ENCODE measurements around the gene CRMP1. TPM values are rescaled to one million over a fixed set of nuclear protein-coding genes. Genes with fewer than 3 reads are reported as not detected.

The CRMP1 gene
- total and polyA plus RNA-seq, 8 donors, result 5.2 to 76.2 (median 64.0) TPM

DNA sequence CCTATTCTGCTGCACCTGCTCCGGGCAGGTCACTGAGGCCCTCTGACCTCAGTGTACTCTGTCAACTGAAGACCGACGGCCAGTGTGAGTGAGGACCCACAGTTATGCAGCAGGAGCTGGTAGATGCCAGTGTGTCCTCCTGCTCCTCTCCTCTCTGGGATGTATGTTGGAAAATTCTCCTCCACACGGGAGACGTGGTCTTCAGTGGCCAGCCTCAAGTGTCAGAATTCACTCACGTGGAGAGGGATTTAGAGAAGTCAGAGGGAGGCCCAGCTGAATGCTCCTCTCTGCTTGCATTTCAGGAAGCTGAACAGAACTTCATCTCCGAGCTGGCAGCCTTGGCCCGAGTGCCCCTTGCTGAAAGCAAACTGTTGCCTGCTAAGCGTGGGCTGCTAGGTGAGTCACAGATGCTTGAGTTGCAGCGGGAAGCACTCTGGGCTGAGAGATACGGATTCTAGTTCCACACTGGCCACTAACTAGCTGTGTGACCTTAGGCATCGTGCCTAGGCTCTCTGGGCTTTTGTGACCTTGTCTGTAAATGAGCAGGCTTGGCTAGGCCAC, 83.6 kb downstream of the CRMP1 start:
- Histone ChIP-seq H3K36me3 (peaks cover 0 to 44% of the 10 kb centered on the region in 2 donors), H3K27me3 (no peaks in the 10 kb centered on the region), H3K4me3 (no peak overlapping the region), H3K4me1 (no peaks in the 10 kb centered on the region), H3K27ac (no peak overlapping the region), H3K9me3 (no peaks in the 10 kb centered on the region)
- ATAC-seq, result no peak
- intact Hi-C loops (cut with DNase I), result no loop called here
- TF ChIP-seq, protein P1, sequence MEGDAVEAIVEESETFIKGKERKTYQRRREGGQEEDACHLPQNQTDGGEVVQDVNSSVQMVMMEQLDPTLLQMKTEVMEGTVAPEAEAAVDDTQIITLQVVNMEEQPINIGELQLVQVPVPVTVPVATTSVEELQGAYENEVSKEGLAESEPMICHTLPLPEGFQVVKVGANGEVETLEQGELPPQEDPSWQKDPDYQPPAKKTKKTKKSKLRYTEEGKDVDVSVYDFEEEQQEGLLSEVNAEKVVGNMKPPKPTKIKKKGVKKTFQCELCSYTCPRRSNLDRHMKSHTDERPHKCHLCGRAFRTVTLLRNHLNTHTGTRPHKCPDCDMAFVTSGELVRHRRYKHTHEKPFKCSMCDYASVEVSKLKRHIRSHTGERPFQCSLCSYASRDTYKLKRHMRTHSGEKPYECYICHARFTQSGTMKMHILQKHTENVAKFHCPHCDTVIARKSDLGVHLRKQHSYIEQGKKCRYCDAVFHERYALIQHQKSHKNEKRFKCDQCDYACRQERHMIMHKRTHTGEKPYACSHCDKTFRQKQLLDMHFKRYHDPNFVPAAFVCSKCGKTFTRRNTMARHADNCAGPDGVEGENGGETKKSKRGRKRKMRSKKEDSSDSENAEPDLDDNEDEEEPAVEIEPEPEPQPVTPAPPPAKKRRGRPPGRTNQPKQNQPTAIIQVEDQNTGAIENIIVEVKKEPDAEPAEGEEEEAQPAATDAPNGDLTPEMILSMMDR (IDR thresholded peaks at IDR 0.05), result no peak
- DNase-seq, result peak in 1 of 4 donors; percentile 49

DNA sequence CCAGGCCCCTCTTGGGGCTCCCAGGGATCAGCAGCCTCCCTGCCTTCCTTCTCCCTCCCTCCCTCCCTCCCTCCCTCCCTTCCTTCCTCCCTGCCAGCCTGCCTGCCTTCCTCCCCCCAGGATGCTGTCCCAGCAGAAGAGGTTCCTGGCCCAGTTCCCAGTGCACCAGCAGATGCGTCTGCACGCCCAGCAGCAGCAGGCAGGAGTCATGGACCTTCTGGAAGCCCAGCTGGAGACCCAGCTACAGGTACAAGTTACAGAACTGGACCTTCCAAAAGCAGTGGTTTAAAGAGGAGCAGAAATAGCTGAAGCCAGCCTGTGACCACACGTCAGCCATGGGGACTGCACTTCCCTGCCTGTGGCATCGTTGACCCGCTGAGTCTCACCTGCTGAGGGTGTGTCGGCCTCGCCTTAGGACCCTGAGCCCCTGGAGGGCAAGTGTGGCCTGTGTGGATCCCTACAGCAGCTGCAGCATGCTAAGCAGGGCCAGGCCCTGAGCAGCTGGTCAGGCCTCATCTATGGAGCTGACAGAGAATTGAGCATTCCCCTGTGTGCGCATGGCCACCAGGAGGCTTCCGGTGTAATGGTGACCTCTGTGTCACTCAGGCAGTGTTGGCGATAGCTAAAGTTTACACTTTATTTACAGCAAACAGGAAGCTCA, 84.7 kb downstream of the CRMP1 start:
- Histone ChIP-seq H3K4me1 (no peaks in the 10 kb centered on the region), H3K9me3 (no peaks in the 10 kb centered on the region), H3K36me3 (peaks cover 0 to 44% of the 10 kb centered on the region in 2 donors), H3K4me3 (no peak overlapping the region), H3K27me3 (no peaks in the 10 kb centered on the region), H3K27ac (no peak overlapping the region)
- intact Hi-C loops (cut with DNase I), result no loop called here
- ATAC-seq (no peak), DNase-seq (peak in 1 of 4 donors; percentile 48)
- TF ChIP-seq, protein P1 (IDR thresholded peaks at IDR 0.05), result no peak

DNA sequence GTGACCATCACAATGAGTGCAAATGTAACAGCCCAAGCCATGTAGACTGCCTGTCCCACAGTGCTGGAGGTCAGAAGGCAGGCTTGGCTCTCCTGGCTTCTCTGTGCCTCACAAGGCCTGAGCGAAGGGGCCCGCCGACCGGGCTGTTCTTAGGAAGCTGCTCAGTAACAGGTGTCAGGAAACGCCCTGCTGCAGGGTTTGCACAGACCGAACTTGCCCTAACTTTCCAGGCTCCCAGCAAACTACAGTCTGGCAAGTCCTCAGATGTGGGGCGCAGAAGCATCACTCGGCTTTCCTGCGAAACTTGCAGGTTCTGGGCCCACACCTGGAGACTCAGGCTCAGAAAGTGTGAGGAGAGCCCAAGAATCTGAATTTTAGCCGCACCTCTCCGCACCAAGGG, 87.6 kb downstream of the CRMP1 start:
- no peak for DNase-seq
- TF ChIP-seq, protein P1 (IDR thresholded peaks at IDR 0.05), result no peak
- no peaks in the 10 kb centered on the region for H3K4me1 ChIP-seq
- H3K36me3 ChIP-seq, result peaks cover 0 to 32% of the 10 kb centered on the region in 2 donors
- H3K27ac ChIP-seq, result no peak overlapping the region
- H3K27me3 ChIP-seq, result no peaks in the 10 kb centered on the region
- no peak overlapping the region for H3K4me3 ChIP-seq
- no peak for ATAC-seq
- H3K9me3 ChIP-seq, result no peaks in the 10 kb centered on the region
- intact Hi-C loops (cut with DNase I), result no loop called here

DNA sequence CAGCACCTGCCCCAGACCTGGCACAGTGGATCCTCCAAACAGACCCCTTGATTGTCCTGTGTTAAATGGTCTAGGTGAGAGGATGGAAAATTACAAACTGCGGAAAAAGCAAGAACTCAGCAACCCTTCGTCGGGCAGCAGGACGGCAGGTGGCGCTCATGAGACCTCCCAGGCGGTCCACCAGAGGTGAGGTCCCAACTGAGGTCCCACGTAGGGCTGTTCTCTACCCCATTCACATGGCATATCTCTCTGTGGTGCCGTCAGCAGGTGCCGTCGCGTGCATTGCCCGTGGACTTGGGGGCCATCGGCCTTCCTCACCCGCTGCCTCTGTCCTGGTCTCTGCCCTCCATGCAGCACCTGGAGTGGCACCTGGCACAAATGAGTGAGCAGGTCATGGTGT, 88.2 kb downstream of the CRMP1 start:
- no peak for ATAC-seq
- H3K4me3 ChIP-seq, result no peak overlapping the region

DNA sequence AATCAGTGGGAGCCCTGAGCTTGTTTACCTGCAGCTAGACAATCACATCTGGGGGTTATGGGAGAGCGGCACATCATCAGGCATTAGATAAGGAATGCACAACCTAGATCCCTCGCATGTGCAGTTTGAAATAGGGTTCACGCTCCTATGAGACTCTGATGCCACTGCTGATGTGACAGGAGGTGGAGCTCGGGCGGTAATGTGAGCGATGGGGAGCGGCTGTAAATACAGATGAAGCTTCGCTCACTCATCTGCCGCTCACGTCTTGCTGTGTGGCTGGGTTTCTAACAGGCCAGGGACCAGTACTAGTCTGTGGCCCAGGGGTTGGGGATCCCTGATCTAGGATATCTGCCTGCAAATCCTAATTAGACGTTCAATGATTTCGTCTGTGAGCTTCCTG, 90.3 kb downstream of the CRMP1 start:
- TF ChIP-seq, protein P1 (IDR thresholded peaks at IDR 0.05), result no peak
- Histone ChIP-seq H3K36me3 (peaks cover 0 to 19% of the 10 kb centered on the region in 2 donors), H3K9me3 (no peaks in the 10 kb centered on the region), H3K4me3 (no peak overlapping the region), H3K27ac (no peak overlapping the region), H3K27me3 (no peaks in the 10 kb centered on the region), H3K4me1 (no peaks in the 10 kb centered on the region)
- no peak for DNase-seq
- ATAC-seq, result no peak
- intact Hi-C loops (cut with DNase I), result no loop called here

More for the DNA sequence above, 88.2 kb downstream of the CRMP1 start:
- intact Hi-C loops (cut with DNase I), result no loop called here
- DNase-seq, result no peak
- TF ChIP-seq, protein P1 (IDR thresholded peaks at IDR 0.05), result no peak
- Histone ChIP-seq H3K27me3 (no peaks in the 10 kb centered on the region), H3K36me3 (peaks cover 0 to 26% of the 10 kb centered on the region in 2 donors), H3K27ac (no peak overlapping the region), H3K4me1 (no peaks in the 10 kb centered on the region), H3K9me3 (no peaks in the 10 kb centered on the region)

Measured in left lung (tissue), 10 donors.